Thyroid gland (tissue), 4 donors: ENCODE data around the gene ABCC4. TPM values are rescaled to one million over a fixed set of nuclear protein-coding genes. Genes with fewer than 3 reads are reported as not detected.

Experiments used
- DNase-seq, 2 donors: peaks; one replicate each; pipeline ENCODE4 v3.0.0-alpha.2; 2019
- H3K27ac ChIP-seq, 3 donors: fragments of 200-600 bp; sonication (generic); 1 replicate in 2 of 3; 2 replicates in 1 of 3; pipeline ENCODE4 v1.5.1; 2016 to 2019; ENCODE audit warnings: mild to moderate bottlenecking in 1 of 3, moderate library complexity in 1 of 3
- H3K27me3 ChIP-seq: fragments of 200-600 bp; sonication (generic); one replicate; pipeline ENCODE4 v1.5.1; 2019
- H3K36me3 ChIP-seq, 2 donors: fragments of 200-600 bp; sonication (generic); one replicate each; pipeline ENCODE4 v1.5.1; 2016 to 2019
- H3K4me1 ChIP-seq, 2 donors: fragments of 200-600 bp; sonication (generic); one replicate each; pipeline ENCODE4 v1.5.1; 2017 to 2019
- H3K4me3 ChIP-seq, 3 donors: fragments of 200-600 bp; sonication (generic); replicated peaks in 1 of 3; 1 replicate in 2 of 3; 2 replicates in 1 of 3; pipeline ENCODE4 v1.5.1; 2016; ENCODE audit warnings: mild to moderate bottlenecking in 1 of 3
- H3K9me3 ChIP-seq: fragments of 200-600 bp; sonication (generic); one replicate; pipeline ENCODE4 v1.5.1; 2017
- CTCF ChIP-seq, 6 experiments: fragments of 200-600 bp in 3 of 6; fragments of 450-650 bp in 3 of 6; sonication (generic) in 3 of 6; IDR thresholded peaks; one replicate each; pipeline ENCODE4 v1.5.1; 2016 to 2019; ENCODE audit warnings: antibody characterized with exemption in 6 of 6, mild to moderate bottlenecking in 2 of 6, inconsistent platforms in 1 of 6, moderate library complexity in 1 of 6
- POLR2A ChIP-seq, 2 donors: fragments of 450-650 bp; IDR thresholded peaks; one replicate each; pipeline ENCODE4 v1.6.1; 2017; ENCODE audit warnings: antibody characterized with exemption in 2 of 2, mild to moderate bottlenecking in 2 of 2, moderate library complexity in 1 of 2
- WGBS, 2 donors: methylation state at CpG; one replicate each; pipeline ENCODE4 v1.1.5; 2017; 5-methylcytosine and 5-hydroxymethylcytosine counted together
- intact Hi-C: fragments of 100-400 bp; cut with DNase I; formaldehyde crosslinking; loops from one replicate; pipeline ENCODE4 v1.15.1; 2023
- total RNA-seq, 4 donors: library from RNA; depleted of rRNA; stranded (reverse); fragments of >200 nt; gene quantifications; one replicate each; pipeline ENCODE4 v1.2.3, GENCODE V29; 2016

The ABCC4 gene
- total RNA-seq, 4 donors from 2014 or later: 9.1 to 29.6 (median 19.7) TPM

- no peaks in the 10 kb centered on the region for H3K36me3 ChIP-seq
- H3K4me1 ChIP-seq: no peaks in the 10 kb centered on the region
- H3K27me3 ChIP-seq: no peaks in the 10 kb centered on the region
- intact Hi-C loops: no loop called here
- H3K27ac ChIP-seq: no peak overlapping the region
- no peak for DNase-seq
- no peak for TF ChIP-seq POLR2A (IDR thresholded peaks at IDR 0.05)
- no peak for TF ChIP-seq CTCF (IDR thresholded peaks at IDR 0.05)
- no peak overlapping the region for H3K4me3 ChIP-seq
- 83 to 94% methylated on average over 6 of the region's 6 CpGs for WGBS, 2 donors
- no peaks in the 10 kb centered on the region for H3K9me3 ChIP-seq
These were observed 48.2 kb downstream of the ABCC4 start for GRCh38 chr13:95253033-95253432.

- H3K4me1 ChIP-seq: peaks cover 0 to 7% of the 10 kb centered on the region in 2 donors
- no peak overlapping the region for H3K4me3 ChIP-seq
- TF ChIP-seq POLR2A (IDR thresholded peaks at IDR 0.05) (no peak), CTCF (IDR thresholded peaks at IDR 0.05) (no peak)
- no peaks in the 10 kb centered on the region for H3K36me3 ChIP-seq
- no peaks in the 10 kb centered on the region for H3K9me3 ChIP-seq
- H3K27me3 ChIP-seq: no peaks in the 10 kb centered on the region
- intact Hi-C loops: no loop called here
- WGBS, 2 donors: 93% methylated on average over 5 of the region's 5 CpGs
- no peak for DNase-seq
- no peak overlapping the region for H3K27ac ChIP-seq
These were observed 49.6 kb downstream of the ABCC4 start for GRCh38 chr13:95251641-95252040.

- TF ChIP-seq CTCF (IDR thresholded peaks at IDR 0.05): no peak
- TF ChIP-seq POLR2A (IDR thresholded peaks at IDR 0.05): no peak
- DNase-seq: no peak
- Histone ChIP-seq H3K27ac (no peak overlapping the region), H3K27me3 (no peaks in the 10 kb centered on the region), H3K4me3 (no peak overlapping the region), H3K36me3 (no peaks in the 10 kb centered on the region), H3K4me1 (peaks cover 0 to 14% of the 10 kb centered on the region in 2 donors), H3K9me3 (no peaks in the 10 kb centered on the region)
- intact Hi-C loops: no loop called here
- 100% methylated on average over 1 of the region's 1 CpG for WGBS, 2 donors
These were observed 50.3 kb downstream of the ABCC4 start for GRCh38 chr13:95250961-95251360.

GRCh38 chr13:95248953-95249352 is 52.3 kb downstream of the ABCC4 start:
- intact Hi-C loops: no loop called here
- WGBS, 2 donors: 85 to 94% methylated on average over 2 of the region's 2 CpGs
- DNase-seq: no peak
- H3K4me3 ChIP-seq: no peak overlapping the region
- TF ChIP-seq POLR2A (IDR thresholded peaks at IDR 0.05) (no peak), CTCF (IDR thresholded peaks at IDR 0.05) (no peak)
- H3K4me1 ChIP-seq: peaks cover 0 to 16% of the 10 kb centered on the region in 2 donors
- no peaks in the 10 kb centered on the region for H3K27me3 ChIP-seq
- H3K36me3 ChIP-seq: no peaks in the 10 kb centered on the region
- no peak overlapping the region for H3K27ac ChIP-seq
- no peaks in the 10 kb centered on the region for H3K9me3 ChIP-seq

- no peaks in the 10 kb centered on the region for H3K9me3 ChIP-seq
- H3K27ac ChIP-seq: no peak overlapping the region
- intact Hi-C loops: no loop called here
- peaks cover 0 to 16% of the 10 kb centered on the region in 2 donors for H3K4me1 ChIP-seq
- DNase-seq: no peak
- no peaks in the 10 kb centered on the region for H3K36me3 ChIP-seq
- TF ChIP-seq CTCF (IDR thresholded peaks at IDR 0.05) (no peak), POLR2A (IDR thresholded peaks at IDR 0.05) (no peak)
- no peaks in the 10 kb centered on the region for H3K27me3 ChIP-seq
- H3K4me3 ChIP-seq: no peak overlapping the region
- WGBS, 2 donors: 82 to 87% methylated on average over 2 of the region's 2 CpGs
These were observed 53.4 kb downstream of the ABCC4 start for GRCh38 chr13:95247852-95248251.
